ENCODE data around the gene GFRA1. TPM values are rescaled to one million over a fixed set of nuclear protein-coding genes. Genes with fewer than 3 reads are reported as not detected.

The GFRA1 gene
- polyA plus RNA-seq, 1 of the 3 experiments (the other 2 are of a cell fraction): 1.6 TPM

- POLR2A ChIA-PET: no interaction called here
- Histone ChIP-seq H3K4me2 (no peak overlapping the region), H3K27me3 (ENCODE audit: insufficient read depth) (no peaks in the 10 kb centered on the region), H3K4me1 (ENCODE audit: control insufficient read depth in 1 of 2, insufficient read depth in 2 of 2, low read depth in 1 of 2, low read length in 1 of 2) (peaks cover 0 to 3% of the 10 kb centered on the region in 2 experiments; a peak in 2 of 4 replicates), H3K9me3 (no peaks in the 10 kb centered on the region), H3F3A (replicated peaks; ENCODE audit: insufficient read depth) (no peaks in the 10 kb centered on the region), H3K36me3 (replicated peaks in 1 of 2; ENCODE audit: control insufficient read depth in 1 of 2, insufficient read depth in 2 of 2, low read length in 1 of 2) (no peaks in the 10 kb centered on the region), H3K27ac (ENCODE audit: low read depth in 2 of 2, low read length in 1 of 2) (no peak overlapping the region), H3K9me2 (no peaks in the 10 kb centered on the region), H3K9ac (no peak overlapping the region), H3K79me2 (ENCODE audit: insufficient read depth) (no peaks in the 10 kb centered on the region), H2AFZ (ENCODE audit: low read depth) (no peak overlapping the region), H4K20me1 (ENCODE audit: insufficient read depth) (no peaks in the 10 kb centered on the region), H3K4me3 (ENCODE audit: low read depth in 2 of 2, low read length in 1 of 2) (no peak overlapping the region)
- DNase-seq: no peak
- CTCF ChIA-PET: no interaction called here
- WGBS (ENCODE audit: low lambda C conversion rate): 19% methylated on average over 2 of the region's 2 CpGs
- TF ChIP-seq IRF3 (IDR thresholded peaks at IDR 0.05; ENCODE audit: low read depth, low read length) (no peak), POLR2AphosphoS5 (IDR thresholded peaks at IDR 0.05; ENCODE audit: low read depth, low read length) (no peak), FOXJ3 (CRISPR knock-in tag; IDR thresholded peaks at IDR 0.05) (no peak), GABPA (IDR thresholded peaks at IDR 0.05; ENCODE audit: low read depth) (no peak), MEF2A (IDR thresholded peaks at IDR 0.05; ENCODE audit: borderline replicate concordance, low read depth) (no peak), CHD2 (IDR thresholded peaks at IDR 0.05; ENCODE audit: low read length, partially characterized antibody) (no peak), GATA2 (CRISPR knock-in tag; IDR thresholded peaks at IDR 0.05) (no peak), RFX5 (IDR thresholded peaks at IDR 0.05; ENCODE audit: low read length) (no peak), ELF1 (IDR thresholded peaks at IDR 0.05) (no peak)
Measured at GRCh38 chr10:116014326-116014725, 258.7 kb downstream of the GFRA1 start.

- Histone ChIP-seq H4K20me1 (ENCODE audit: insufficient read depth) (no peaks in the 10 kb centered on the region), H3K9me2 (no peaks in the 10 kb centered on the region), H3K27ac (ENCODE audit: low read depth in 2 of 2, low read length in 1 of 2) (no peak overlapping the region), H3K79me2 (ENCODE audit: insufficient read depth) (no peaks in the 10 kb centered on the region), H3K27me3 (ENCODE audit: insufficient read depth) (no peaks in the 10 kb centered on the region), H3K4me3 (ENCODE audit: low read depth in 2 of 2, low read length in 1 of 2) (no peak overlapping the region), H3K9me3 (no peaks in the 10 kb centered on the region), H3K36me3 (replicated peaks in 1 of 2; ENCODE audit: control insufficient read depth in 1 of 2, insufficient read depth in 2 of 2, low read length in 1 of 2) (no peaks in the 10 kb centered on the region), H3F3A (replicated peaks; ENCODE audit: insufficient read depth) (no peaks in the 10 kb centered on the region), H3K9ac (no peak overlapping the region), H3K4me1 (ENCODE audit: control insufficient read depth in 1 of 2, insufficient read depth in 2 of 2, low read depth in 1 of 2, low read length in 1 of 2) (peaks cover 0 to 3% of the 10 kb centered on the region in 2 experiments; a peak in 2 of 4 replicates), H2AFZ (ENCODE audit: low read depth) (no peak overlapping the region), H3K4me2 (no peak overlapping the region)
- DNase-seq: no peak
- TF ChIP-seq NFIC (IDR thresholded peaks at IDR 0.05; ENCODE audit: borderline replicate concordance): no peak
- TF ChIP-seq SMC3 (IDR thresholded peaks at IDR 0.05; ENCODE audit: low read depth, low read length): no peak
- CTCF ChIA-PET: no interaction called here
- POLR2A ChIA-PET: no interaction called here
Measured at GRCh38 chr10:116011929-116012328, 261.1 kb downstream of the GFRA1 start.

GRCh38 chr10:116007256-116007891 lies 265.6 kb downstream of the GFRA1 start:
- ChIA-PET CTCF (interaction anchor here (0.7 kb wide), 1 partner anchor 11 kb away, joined by 3 read pairs; no protein-coding TSS in a partner anchor), POLR2A (no interaction called here)
- no peak overlapping the region for H3K27ac ChIP-seq (ENCODE audit: low read depth in 2 of 2, low read length in 1 of 2)
- H3K79me2 ChIP-seq (ENCODE audit: insufficient read depth): no peaks in the 10 kb centered on the region
- no peaks in the 10 kb centered on the region for H4K20me1 ChIP-seq (ENCODE audit: insufficient read depth)
- WGBS (ENCODE audit: low lambda C conversion rate): 36% methylated on average over 9 of the region's 9 CpGs
- no peaks in the 10 kb centered on the region for H3K9me3 ChIP-seq
- no peaks in the 10 kb centered on the region for H3K27me3 ChIP-seq (ENCODE audit: insufficient read depth)
- TF ChIP-seq TEAD4 (IDR thresholded peaks at IDR 0.05; ENCODE audit: borderline replicate concordance, insufficient read depth): no peak
- TF ChIP-seq RAD21 (IDR thresholded peaks at IDR 0.05; ENCODE audit: low read length): no peak
- TF ChIP-seq MEF2A (IDR thresholded peaks at IDR 0.05; ENCODE audit: borderline replicate concordance, low read depth): no peak
- no peak for TF ChIP-seq GATA2 (CRISPR knock-in tag; IDR thresholded peaks at IDR 0.05)
- TF ChIP-seq ELF1 (IDR thresholded peaks at IDR 0.05): no peak
- TF ChIP-seq EP300 (IDR thresholded peaks at IDR 0.05; ENCODE audit: borderline replicate concordance in 1 of 2, low read depth in 1 of 2, low read length in 1 of 2): no peak
- no peak for TF ChIP-seq SIN3A (IDR thresholded peaks at IDR 0.05; ENCODE audit: borderline replicate concordance, low read depth, low read length)
- no peak for TF ChIP-seq RCOR1 (IDR thresholded peaks at IDR 0.05; ENCODE audit: low read length)
- no peak for TF ChIP-seq MXI1 (IDR thresholded peaks at IDR 0.05; ENCODE audit: low read depth, low read length)
- TF ChIP-seq YY1 (IDR thresholded peaks at IDR 0.05; ENCODE audit: low read depth): no peak
- TF ChIP-seq RFX5 (IDR thresholded peaks at IDR 0.05; ENCODE audit: low read length): no peak
- no peak for TF ChIP-seq PBX3 (IDR thresholded peaks at IDR 0.05)
- TF ChIP-seq TCF12 (IDR thresholded peaks at IDR 0.05): no peak
- TF ChIP-seq EZH2phosphoT487 (IDR thresholded peaks at IDR 0.05; ENCODE audit: borderline replicate concordance, low read depth): no peak
- TF ChIP-seq IRF3 (IDR thresholded peaks at IDR 0.05; ENCODE audit: low read depth, low read length): no peak
- H3K36me3 ChIP-seq (replicated peaks in 1 of 2; ENCODE audit: control insufficient read depth in 1 of 2, insufficient read depth in 2 of 2, low read length in 1 of 2): no peaks in the 10 kb centered on the region
- no peak overlapping the region for H3K4me2 ChIP-seq
- no peak overlapping the region for H2AFZ ChIP-seq (ENCODE audit: low read depth)
- H3F3A ChIP-seq (replicated peaks; ENCODE audit: insufficient read depth): no peaks in the 10 kb centered on the region
- no peak overlapping the region for H3K9ac ChIP-seq
- H3K4me1 ChIP-seq (ENCODE audit: control insufficient read depth in 1 of 2, insufficient read depth in 2 of 2, low read depth in 1 of 2, low read length in 1 of 2): no peaks in the 10 kb centered on the region; a peak in 1 of 4 replicates
- no peaks in the 10 kb centered on the region for H3K9me2 ChIP-seq
- no peak for DNase-seq
- no peak overlapping the region for H3K4me3 ChIP-seq (ENCODE audit: low read depth in 2 of 2, low read length in 1 of 2)

All from SK-N-SH (cell line).